HG03175 (cell line): ENCODE measurements around the gene SORCS3.

Source experiments
- ATAC-seq: cut with Tn5 transposase; IDR thresholded peaks from one replicate; pipeline ENCODE4 v1.9.1; 2021; ENCODE audit warnings: mild to moderate bottlenecking, moderate library complexity; ENCODE audit not compliant: unreplicated experiment

Gene SORCS3

GRCh38 chr10:105073999-105074398, 432.9 kb downstream of the SORCS3 start:
- no peak for ATAC-seq

- no peak for ATAC-seq
Observed at GRCh38 chr10:105075031-105075430, 433.9 kb downstream of the SORCS3 start.

- ATAC-seq = no peak
Observed at GRCh38 chr10:105085980-105086379, 444.9 kb downstream of the SORCS3 start.

GRCh38 chr10:105094048-105094447, 453.0 kb downstream of the SORCS3 start:
- no peak for ATAC-seq

- ATAC-seq = no peak
Observed at GRCh38 chr10:105096316-105096715, 455.2 kb downstream of the SORCS3 start.

GRCh38 chr10:105102977-105103376, 461.9 kb downstream of the SORCS3 start:
- ATAC-seq = no peak

GRCh38 chr10:105104297-105104696, 463.2 kb downstream of the SORCS3 start:
- no peak for ATAC-seq

GRCh38 chr10:105109164-105109563, 468.1 kb downstream of the SORCS3 start:
- no peak for ATAC-seq

GRCh38 chr10:105112862-105113261, 471.8 kb downstream of the SORCS3 start:
- no peak for ATAC-seq

GRCh38 chr10:105113666-105114065, 472.6 kb downstream of the SORCS3 start:
- ATAC-seq = no peak

GRCh38 chr10:105121743-105122142, 480.7 kb downstream of the SORCS3 start:
- no peak for ATAC-seq

GRCh38 chr10:105128111-105128510, 487.0 kb downstream of the SORCS3 start:
- ATAC-seq = no peak

- ATAC-seq = no peak
Observed at GRCh38 chr10:105138358-105138757, 497.3 kb downstream of the SORCS3 start.

GRCh38 chr10:105139363-105139896, 498.3 kb downstream of the SORCS3 start:
- no peak for ATAC-seq

GRCh38 chr10:105140600-105140999, 499.5 kb downstream of the SORCS3 start:
- ATAC-seq = no peak

- ATAC-seq = no peak
Observed at GRCh38 chr10:105145711-105146110, 504.6 kb downstream of the SORCS3 start.

- no peak for ATAC-seq
Observed at GRCh38 chr10:105146436-105146835, 505.3 kb downstream of the SORCS3 start.

- no peak for ATAC-seq
Observed at GRCh38 chr10:105148456-105148855, 507.4 kb downstream of the SORCS3 start.

- no peak for ATAC-seq
Observed at GRCh38 chr10:105148921-105149320, 507.8 kb downstream of the SORCS3 start.

GRCh38 chr10:105149371-105149891, 508.3 kb downstream of the SORCS3 start:
- ATAC-seq = no peak

- no peak for ATAC-seq
Observed at GRCh38 chr10:105150259-105150880, 509.3 kb downstream of the SORCS3 start.

GRCh38 chr10:105154736-105155135, 513.6 kb downstream of the SORCS3 start:
- ATAC-seq = no peak

- ATAC-seq = no peak
Observed at GRCh38 chr10:105159268-105159667, 518.2 kb downstream of the SORCS3 start.
